ENCODE measurements around the gene SCN3B.

DNA sequence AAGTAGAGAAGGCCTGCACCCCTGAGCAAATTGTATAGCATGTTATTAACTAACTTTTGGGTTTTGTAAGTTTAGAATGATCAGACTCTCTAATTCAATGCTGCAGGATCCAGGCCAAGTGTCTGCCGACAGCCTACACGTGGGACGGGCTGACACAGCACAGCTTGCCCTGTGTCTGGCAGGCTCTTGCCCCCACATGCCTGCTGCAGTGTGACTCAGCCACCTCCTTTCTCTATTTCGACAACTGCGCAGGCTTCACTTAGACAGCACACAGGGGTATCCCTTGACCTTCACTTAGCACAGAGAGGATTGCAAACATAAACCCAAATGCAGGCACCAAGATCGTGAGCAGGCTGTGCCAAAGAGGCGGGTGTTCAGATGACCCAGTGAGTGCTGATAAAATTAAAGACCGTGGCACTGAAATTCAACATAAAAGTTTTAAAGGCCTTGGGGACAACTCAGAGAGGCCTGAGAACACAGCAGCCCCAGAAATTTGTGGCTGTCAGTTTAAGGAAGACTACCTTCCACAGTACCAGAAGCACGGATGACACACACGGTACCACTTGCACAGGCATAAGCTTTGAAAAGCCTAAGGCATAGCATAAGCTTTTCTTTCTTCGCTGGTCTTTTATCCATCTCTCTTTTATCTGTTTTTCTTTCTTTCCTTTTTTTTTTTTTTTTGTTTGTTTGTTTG, 37.8 kb downstream of the SCN3B start:
- no peak for TF ChIP-seq EZH2 (IDR thresholded peaks at IDR 0.05; ENCODE audit: low read depth)
- TF ChIP-seq, protein P1, sequence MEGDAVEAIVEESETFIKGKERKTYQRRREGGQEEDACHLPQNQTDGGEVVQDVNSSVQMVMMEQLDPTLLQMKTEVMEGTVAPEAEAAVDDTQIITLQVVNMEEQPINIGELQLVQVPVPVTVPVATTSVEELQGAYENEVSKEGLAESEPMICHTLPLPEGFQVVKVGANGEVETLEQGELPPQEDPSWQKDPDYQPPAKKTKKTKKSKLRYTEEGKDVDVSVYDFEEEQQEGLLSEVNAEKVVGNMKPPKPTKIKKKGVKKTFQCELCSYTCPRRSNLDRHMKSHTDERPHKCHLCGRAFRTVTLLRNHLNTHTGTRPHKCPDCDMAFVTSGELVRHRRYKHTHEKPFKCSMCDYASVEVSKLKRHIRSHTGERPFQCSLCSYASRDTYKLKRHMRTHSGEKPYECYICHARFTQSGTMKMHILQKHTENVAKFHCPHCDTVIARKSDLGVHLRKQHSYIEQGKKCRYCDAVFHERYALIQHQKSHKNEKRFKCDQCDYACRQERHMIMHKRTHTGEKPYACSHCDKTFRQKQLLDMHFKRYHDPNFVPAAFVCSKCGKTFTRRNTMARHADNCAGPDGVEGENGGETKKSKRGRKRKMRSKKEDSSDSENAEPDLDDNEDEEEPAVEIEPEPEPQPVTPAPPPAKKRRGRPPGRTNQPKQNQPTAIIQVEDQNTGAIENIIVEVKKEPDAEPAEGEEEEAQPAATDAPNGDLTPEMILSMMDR (conservative IDR thresholded peaks at IDR 0.05) = no peak
